ENCODE data around the gene AFF3. TPM values are rescaled to one million over a fixed set of nuclear protein-coding genes. Genes with fewer than 3 reads are reported as not detected.

AFF3 gene
- total and polyA plus RNA-seq, 12 donors = 1.1 to 7.5 (median 3.9) TPM

DNA sequence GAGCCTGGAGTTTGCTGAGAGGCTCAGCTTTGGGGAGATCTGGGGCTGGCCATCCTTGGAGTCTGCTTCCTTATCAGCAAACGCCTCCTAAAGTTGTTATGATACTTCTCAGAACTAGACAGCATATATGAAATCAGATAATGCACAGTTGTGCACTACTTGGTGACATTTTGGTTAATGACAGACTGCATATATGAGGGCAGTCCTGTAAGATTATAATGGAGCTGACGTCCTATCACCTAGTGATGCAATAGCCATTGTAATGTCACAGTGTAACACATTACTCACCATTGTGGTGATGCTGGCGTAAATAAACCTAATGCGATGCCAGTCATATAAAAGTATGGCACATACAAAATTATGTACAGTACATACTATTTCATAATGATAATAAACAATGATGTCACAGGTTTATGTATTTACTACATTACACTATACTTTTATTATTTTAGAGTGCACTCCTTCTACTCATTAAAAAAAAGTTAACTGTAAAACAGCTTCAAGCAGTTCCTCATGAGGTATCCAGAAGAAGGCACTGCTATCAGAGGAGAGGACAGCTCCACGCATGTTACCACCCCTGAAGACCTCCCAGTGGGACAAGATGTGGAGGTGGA, 354.5 kb downstream of the AFF3 start:
- Histone ChIP-seq H3K4me3 (no peak overlapping the region), H3K36me3 (replicated peaks in 1 of 2) (no peaks in the 10 kb centered on the region), H3K27me3 (no peaks in the 10 kb centered on the region), H3K27ac (no peak overlapping the region), H3K4me1 (replicated peaks in 1 of 2) (no peaks in the 10 kb centered on the region), H3K9me3 (replicated peaks in 1 of 3) (no peaks in the 10 kb centered on the region)
- intact Hi-C loops (cut with DNase I) = no loop called here
- no peak for DNase-seq
- TF ChIP-seq, protein P1, sequence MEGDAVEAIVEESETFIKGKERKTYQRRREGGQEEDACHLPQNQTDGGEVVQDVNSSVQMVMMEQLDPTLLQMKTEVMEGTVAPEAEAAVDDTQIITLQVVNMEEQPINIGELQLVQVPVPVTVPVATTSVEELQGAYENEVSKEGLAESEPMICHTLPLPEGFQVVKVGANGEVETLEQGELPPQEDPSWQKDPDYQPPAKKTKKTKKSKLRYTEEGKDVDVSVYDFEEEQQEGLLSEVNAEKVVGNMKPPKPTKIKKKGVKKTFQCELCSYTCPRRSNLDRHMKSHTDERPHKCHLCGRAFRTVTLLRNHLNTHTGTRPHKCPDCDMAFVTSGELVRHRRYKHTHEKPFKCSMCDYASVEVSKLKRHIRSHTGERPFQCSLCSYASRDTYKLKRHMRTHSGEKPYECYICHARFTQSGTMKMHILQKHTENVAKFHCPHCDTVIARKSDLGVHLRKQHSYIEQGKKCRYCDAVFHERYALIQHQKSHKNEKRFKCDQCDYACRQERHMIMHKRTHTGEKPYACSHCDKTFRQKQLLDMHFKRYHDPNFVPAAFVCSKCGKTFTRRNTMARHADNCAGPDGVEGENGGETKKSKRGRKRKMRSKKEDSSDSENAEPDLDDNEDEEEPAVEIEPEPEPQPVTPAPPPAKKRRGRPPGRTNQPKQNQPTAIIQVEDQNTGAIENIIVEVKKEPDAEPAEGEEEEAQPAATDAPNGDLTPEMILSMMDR (IDR thresholded peaks at IDR 0.05) = no peak
- no peak for TF ChIP-seq POLR2A (IDR thresholded peaks at IDR 0.05)
- WGBS, 4 donors = 79 to 83% (median 81%) methylated on average over 5 of the region's 5 CpGs

DNA sequence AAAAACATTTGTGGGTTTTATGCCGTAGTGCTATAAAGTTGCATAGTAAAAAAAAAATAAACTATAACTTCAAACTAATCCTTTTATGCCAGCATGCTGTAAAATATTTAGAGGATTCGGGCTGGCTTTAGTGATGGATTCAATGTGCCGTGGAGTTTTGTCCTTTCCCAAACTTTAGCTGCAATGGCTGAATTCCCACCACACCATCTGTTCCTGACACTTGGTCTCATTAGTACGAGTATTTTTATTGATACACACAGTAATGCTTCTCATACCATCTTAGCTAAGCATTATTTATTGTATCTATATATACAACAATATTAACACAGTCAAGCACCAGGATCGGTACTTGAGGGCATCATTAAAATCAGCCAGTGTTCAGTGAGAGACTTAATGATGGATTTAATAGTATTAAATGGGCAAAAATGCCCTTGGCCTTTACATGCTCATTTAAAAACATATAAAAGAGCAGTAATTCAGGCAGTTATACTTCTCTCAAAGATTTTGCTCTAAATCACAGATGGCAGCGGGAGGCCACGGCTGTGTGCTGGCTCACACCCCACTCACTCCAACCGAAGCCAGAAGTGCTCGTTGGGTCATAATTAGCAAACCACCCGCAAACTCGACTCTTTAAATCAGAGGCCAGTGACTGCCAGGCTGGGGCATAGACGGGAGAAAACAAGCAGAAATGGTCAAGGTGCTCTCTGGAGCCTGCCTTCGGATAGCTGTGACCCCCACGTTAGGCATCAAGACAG, 355.6 kb downstream of the AFF3 start:
- TF ChIP-seq, protein P1 (IDR thresholded peaks at IDR 0.05) = no peak
- no peak for TF ChIP-seq POLR2A (IDR thresholded peaks at IDR 0.05)
- intact Hi-C loops (cut with DNase I) = no loop called here
- no peaks in the 10 kb centered on the region for H3K36me3 ChIP-seq (replicated peaks in 1 of 2)
- no peak overlapping the region for H3K4me3 ChIP-seq
- DNase-seq = no peak
- 79 to 86% (median 85%) methylated on average over 14 of the region's 14 CpGs for WGBS, 4 donors
- no peaks in the 10 kb centered on the region for H3K4me1 ChIP-seq (replicated peaks in 1 of 2)
- H3K9me3 ChIP-seq (replicated peaks in 1 of 3) = no peaks in the 10 kb centered on the region
- H3K27me3 ChIP-seq = no peaks in the 10 kb centered on the region
- H3K27ac ChIP-seq = no peak overlapping the region

DNA sequence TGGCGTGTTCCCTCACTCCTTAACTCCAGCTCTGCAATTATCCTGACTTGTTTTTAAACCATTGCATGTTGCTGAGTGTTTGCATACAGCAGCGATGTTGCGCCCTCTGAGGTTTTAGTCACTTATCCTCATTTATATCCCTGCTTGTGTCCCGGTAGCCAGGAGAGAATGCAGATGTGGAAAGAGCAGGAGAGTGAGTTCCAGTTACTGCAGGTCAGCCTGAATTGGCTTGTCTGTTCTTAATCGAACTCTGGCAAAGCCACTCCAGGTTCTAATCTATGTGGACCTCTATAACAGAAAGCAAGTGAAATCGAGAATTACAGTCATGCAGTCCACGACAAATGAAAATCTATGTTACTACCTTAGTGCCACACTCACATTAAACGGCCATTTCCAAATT, 357.4 kb downstream of the AFF3 start:
- Histone ChIP-seq H3K9me3 (replicated peaks in 1 of 3) (no peaks in the 10 kb centered on the region), H3K27ac (no peak overlapping the region), H3K4me3 (no peak overlapping the region), H3K4me1 (replicated peaks in 1 of 2) (no peaks in the 10 kb centered on the region), H3K36me3 (replicated peaks in 1 of 2) (no peaks in the 10 kb centered on the region), H3K27me3 (no peaks in the 10 kb centered on the region)
- TF ChIP-seq, protein P1 (IDR thresholded peaks at IDR 0.05) = no peak
- TF ChIP-seq POLR2A (IDR thresholded peaks at IDR 0.05) = no peak
- DNase-seq = no peak
- 80 to 88% (median 83%) methylated on average over 8 of the region's 8 CpGs for WGBS, 4 donors
- intact Hi-C loops (cut with DNase I) = no loop called here

DNA sequence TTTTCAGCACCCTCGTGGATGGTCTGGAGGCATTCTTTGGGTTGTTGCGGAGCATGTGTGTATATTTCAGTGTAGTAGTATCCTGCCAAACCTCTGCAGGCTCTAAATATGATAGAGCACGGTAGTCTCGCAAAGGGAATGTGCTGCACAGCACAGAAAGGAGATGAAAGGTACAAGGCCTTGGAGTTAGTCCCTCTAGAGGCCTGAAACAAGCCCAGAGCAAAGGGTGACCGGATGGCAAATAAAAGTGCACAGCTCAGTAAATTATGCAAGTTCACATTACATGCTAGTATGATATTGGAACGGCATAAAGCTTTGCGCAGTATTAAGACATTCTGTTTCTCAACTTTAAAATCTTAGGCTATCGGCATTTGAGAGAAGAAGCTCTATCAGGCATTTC, 358.1 kb downstream of the AFF3 start:
- Histone ChIP-seq H3K9me3 (replicated peaks in 1 of 3) (no peaks in the 10 kb centered on the region), H3K27me3 (no peaks in the 10 kb centered on the region), H3K4me1 (replicated peaks in 1 of 2) (no peaks in the 10 kb centered on the region), H3K4me3 (no peak overlapping the region), H3K27ac (no peak overlapping the region), H3K36me3 (replicated peaks in 1 of 2) (no peaks in the 10 kb centered on the region)
- no peak for DNase-seq
- 84 to 88% (median 86%) methylated on average over 8 of the region's 8 CpGs for WGBS, 4 donors
- intact Hi-C loops (cut with DNase I) = no loop called here
- TF ChIP-seq, protein P1 (IDR thresholded peaks at IDR 0.05) = no peak
- TF ChIP-seq POLR2A (IDR thresholded peaks at IDR 0.05) = no peak
